22Rv1 (cell line): ENCODE results near the gene ABCA4.
"Not testable (repeated sequence)": the region's sequence is repeated elsewhere in the genome, so short reads cannot be mapped to it uniquely, and the experiment has no call there.

Source experiments
- H3K27ac ChIP-seq: fragments of 450-650 bp; 2 replicates; pipeline ENCODE4 v1.5.1; 2017
- ZFX ChIP-seq: fragments of 450-650 bp; IDR thresholded peaks from 2 replicates; pipeline ENCODE4 v1.6.1; 2017; ENCODE audit warnings: antibody characterized with exemption, borderline replicate concordance
- TF ChIP-seq, protein P1 (sequence below): fragments of 450-650 bp; IDR thresholded peaks from 2 replicates; pipeline ENCODE4 v1.5.1; 2017; ENCODE audit warnings: mild to moderate bottlenecking

The ABCA4 gene

DNA sequence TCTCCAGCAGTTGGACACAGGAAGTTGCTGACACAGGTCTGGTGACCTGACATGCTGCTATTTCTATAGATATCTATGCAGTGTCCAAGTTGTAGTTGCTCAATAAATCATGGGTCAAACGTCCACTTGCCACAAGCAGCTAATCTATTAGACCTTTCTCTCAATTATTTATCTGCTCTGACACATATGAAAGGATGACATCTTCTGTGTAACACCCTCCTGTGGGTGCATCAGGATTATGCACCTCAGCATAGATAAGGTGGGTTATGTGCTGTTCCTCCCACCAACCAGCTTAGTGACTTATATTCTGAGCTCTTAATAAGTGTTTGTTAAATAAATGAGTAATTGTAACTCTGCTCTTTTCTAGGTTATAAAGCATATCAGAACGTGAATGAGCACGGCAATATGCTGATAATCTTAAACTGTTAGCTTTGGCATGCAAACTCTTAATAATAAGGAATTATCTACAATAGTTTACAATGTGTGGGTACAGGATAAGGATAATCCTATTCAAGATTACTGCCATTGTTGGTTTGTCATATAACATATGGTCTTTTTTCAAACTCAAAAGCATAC is 121.0 kb downstream of the ABCA4 start:
- H3K27ac ChIP-seq, result no peak overlapping the region

GRCh38 chr1:93998532-93998931 is 122.4 kb downstream of the ABCA4 start:
- H3K27ac ChIP-seq, result not testable (repeated sequence)

More for the DNA sequence above, 121.0 kb downstream of the ABCA4 start:
- TF ChIP-seq ZFX, result no peak
- TF ChIP-seq, protein P1, sequence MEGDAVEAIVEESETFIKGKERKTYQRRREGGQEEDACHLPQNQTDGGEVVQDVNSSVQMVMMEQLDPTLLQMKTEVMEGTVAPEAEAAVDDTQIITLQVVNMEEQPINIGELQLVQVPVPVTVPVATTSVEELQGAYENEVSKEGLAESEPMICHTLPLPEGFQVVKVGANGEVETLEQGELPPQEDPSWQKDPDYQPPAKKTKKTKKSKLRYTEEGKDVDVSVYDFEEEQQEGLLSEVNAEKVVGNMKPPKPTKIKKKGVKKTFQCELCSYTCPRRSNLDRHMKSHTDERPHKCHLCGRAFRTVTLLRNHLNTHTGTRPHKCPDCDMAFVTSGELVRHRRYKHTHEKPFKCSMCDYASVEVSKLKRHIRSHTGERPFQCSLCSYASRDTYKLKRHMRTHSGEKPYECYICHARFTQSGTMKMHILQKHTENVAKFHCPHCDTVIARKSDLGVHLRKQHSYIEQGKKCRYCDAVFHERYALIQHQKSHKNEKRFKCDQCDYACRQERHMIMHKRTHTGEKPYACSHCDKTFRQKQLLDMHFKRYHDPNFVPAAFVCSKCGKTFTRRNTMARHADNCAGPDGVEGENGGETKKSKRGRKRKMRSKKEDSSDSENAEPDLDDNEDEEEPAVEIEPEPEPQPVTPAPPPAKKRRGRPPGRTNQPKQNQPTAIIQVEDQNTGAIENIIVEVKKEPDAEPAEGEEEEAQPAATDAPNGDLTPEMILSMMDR, result no peak

- TF ChIP-seq, protein P1, result no peak
- no peak for TF ChIP-seq ZFX
- no peak overlapping the region for H3K27ac ChIP-seq
Measured at GRCh38 chr1:93997756-93998155, 123.2 kb downstream of the ABCA4 start.

- no peak overlapping the region for H3K27ac ChIP-seq
- no peak for TF ChIP-seq ZFX
- TF ChIP-seq, protein P1, result no peak
Measured at GRCh38 chr1:93995837-93996536, 125.0 kb downstream of the ABCA4 start.

- H3K27ac ChIP-seq, result no peak overlapping the region
- TF ChIP-seq ZFX, result no peak
- TF ChIP-seq, protein P1, result no peak
Measured at GRCh38 chr1:93993731-93994130, 127.2 kb downstream of the ABCA4 start.

- TF ChIP-seq, protein P1, result no peak
- no peak for TF ChIP-seq ZFX
- no peak overlapping the region for H3K27ac ChIP-seq
Measured at GRCh38 chr1:93992954-93993353, 128.0 kb downstream of the ABCA4 start.

DNA sequence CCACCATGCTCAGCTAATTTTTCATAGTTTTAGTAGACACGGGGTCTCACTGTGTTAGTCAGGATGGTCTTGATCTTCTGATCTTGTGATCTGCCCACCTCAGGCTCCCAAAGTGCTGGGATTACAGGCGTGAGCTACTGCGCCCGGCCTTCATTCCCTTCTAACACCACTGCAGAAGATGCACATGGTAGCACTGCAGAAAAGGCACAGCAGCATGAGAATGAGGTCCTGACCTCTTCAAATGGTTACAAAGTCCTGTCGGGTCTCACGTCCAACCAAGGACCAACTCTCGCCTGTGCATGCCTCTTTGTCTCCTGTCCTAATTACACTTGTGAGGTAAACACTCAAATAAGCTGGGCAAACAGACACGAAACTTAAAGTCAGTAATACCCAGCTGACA is 128.8 kb downstream of the ABCA4 start:
- no peak overlapping the region for H3K27ac ChIP-seq
- TF ChIP-seq, protein P1, result no peak
- no peak for TF ChIP-seq ZFX
